Mesendoderm (in vitro differentiated cells): Measurements from ENCODE around the gene LRGUK.

Experiments
- DNase-seq: peaks from one replicate; pipeline ENCODE4 v3.0.0; 2013
- H2AK5ac ChIP-seq: 2 replicates; pipeline ENCODE4 v1.6.1; 2013; ENCODE audit warnings: low read length, inconsistent platforms
- H2BK120ac ChIP-seq: 2 replicates; pipeline ENCODE4 v1.6.1; 2013; ENCODE audit warnings: low read depth, mild to moderate bottlenecking, low read length, moderate library complexity, mixed read lengths
- H2BK15ac ChIP-seq: replicated peaks from 2 replicates; pipeline ENCODE4 v1.6.1; 2013; ENCODE audit warnings: low read depth, mild to moderate bottlenecking, moderate library complexity
- H2BK5ac ChIP-seq: 2 replicates; pipeline ENCODE4 v1.6.1; 2013; ENCODE audit warnings: low read length, inconsistent platforms
- H3K18ac ChIP-seq: 2 replicates; pipeline ENCODE4 v1.6.1; 2013; ENCODE audit warnings: mild to moderate bottlenecking, low read length, mixed read lengths
- H3K23ac ChIP-seq: one replicate; pipeline ENCODE4 v1.6.1; 2013; ENCODE audit warnings: low read length
- H3K27ac ChIP-seq: 2 replicates; pipeline ENCODE4 v1.5.1; 2013; ENCODE audit warnings: low read depth, mild to moderate bottlenecking, inconsistent platforms, low read length, moderate library complexity
- H3K27me3 ChIP-seq: 2 replicates; pipeline ENCODE4 v1.6.1; 2013; ENCODE audit warnings: low read length, control low read depth, mild to moderate bottlenecking, inconsistent platforms; ENCODE audit not compliant: insufficient read depth, poor library complexity
- H3K36me3 ChIP-seq: 2 replicates; pipeline ENCODE4 v1.6.1; 2013; ENCODE audit warnings: low read length, inconsistent platforms; ENCODE audit not compliant: control insufficient read depth, insufficient read depth
- H3K4ac ChIP-seq: one replicate; pipeline ENCODE4 v1.6.1; 2013; ENCODE audit warnings: low read depth, mild to moderate bottlenecking, low read length, moderate library complexity
- H3K4me1 ChIP-seq: 2 replicates; pipeline ENCODE4 v1.6.1; 2013; ENCODE audit warnings: low read depth, low read length, inconsistent platforms; ENCODE audit not compliant: control insufficient read depth
- H3K4me2 ChIP-seq: 2 replicates; pipeline ENCODE4 v1.6.1; 2013; ENCODE audit warnings: low read length
- H3K4me3 ChIP-seq: 2 replicates; pipeline ENCODE4 v1.5.1; 2013; ENCODE audit warnings: mild to moderate bottlenecking, low read length
- H3K56ac ChIP-seq: one replicate; pipeline ENCODE4 v1.6.1; 2013; ENCODE audit warnings: low read length
- H3K79me1 ChIP-seq: 2 replicates; pipeline ENCODE4 v1.6.1; 2013; ENCODE audit warnings: low read length, inconsistent platforms
- H3K79me2 ChIP-seq: 2 replicates; pipeline ENCODE4 v1.6.1; 2013; ENCODE audit warnings: mild to moderate bottlenecking, low read length; ENCODE audit not compliant: control insufficient read depth, insufficient read depth
- H3K9ac ChIP-seq: 2 replicates; pipeline ENCODE4 v1.6.1; 2013; ENCODE audit warnings: low read length, inconsistent platforms
- H4K5ac ChIP-seq: one replicate; pipeline ENCODE4 v1.6.1; 2013; ENCODE audit warnings: low read length
- H4K8ac ChIP-seq: one replicate; pipeline ENCODE4 v1.6.1; 2013; ENCODE audit warnings: low read depth, mild to moderate bottlenecking, control low read depth, low read length, moderate library complexity
- WGBS: extraction: QIAGEN DNeasy Blood & Tissue Kit; methylation state at CpG from one replicate; pipeline ENCODE4 v1.1.7; 2013; ENCODE audit warnings: low lambda C conversion rate, missing lambda C conversion rate; ENCODE audit not compliant: insufficient coverage; ENCODE audit errors: extremely low coverage; 5-methylcytosine and 5-hydroxymethylcytosine counted together

Gene LRGUK

DNA sequence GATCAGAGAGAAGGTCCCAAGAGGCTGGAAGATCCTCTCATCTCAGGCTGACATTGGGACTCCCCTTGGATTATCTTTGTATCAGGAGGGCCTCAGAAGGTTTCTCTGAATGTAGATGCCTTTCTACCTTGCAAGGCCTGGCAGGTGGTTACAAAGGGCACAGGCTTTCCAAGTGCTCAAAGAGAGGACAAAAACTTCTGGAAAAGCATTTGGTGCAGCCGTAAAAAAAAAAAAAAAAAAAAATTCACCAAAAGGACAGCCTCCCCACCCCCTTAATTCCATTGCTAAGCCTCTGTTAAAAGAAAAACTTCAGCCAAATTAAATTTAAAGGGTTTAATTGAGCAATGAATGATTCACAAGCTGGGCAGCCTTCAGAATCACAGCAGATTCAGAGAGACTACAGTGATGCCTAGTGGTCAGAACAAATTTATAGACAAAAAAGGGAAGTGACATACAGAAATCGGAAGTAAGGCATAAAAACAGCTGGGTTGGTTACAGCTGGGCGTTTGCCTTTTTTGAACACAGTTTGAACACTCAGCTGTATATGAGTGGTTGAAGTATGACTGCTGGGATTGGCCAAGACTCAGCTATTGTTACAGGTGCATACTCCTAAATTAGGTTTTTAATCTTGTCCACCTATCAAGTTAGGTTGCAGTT is 42.5 kb upstream of the LRGUK start:
- H3K27me3 ChIP-seq = no peaks in the 10 kb centered on the region
- H3K36me3 ChIP-seq = no peaks in the 10 kb centered on the region
- no peaks in the 10 kb centered on the region for H3K4me1 ChIP-seq
- H3K79me2 ChIP-seq = no peaks in the 10 kb centered on the region
- no peak overlapping the region for H3K23ac ChIP-seq
- no peak overlapping the region for H3K18ac ChIP-seq
- H2AK5ac ChIP-seq = no peak overlapping the region
- no peak overlapping the region for H3K4me2 ChIP-seq
- H3K4ac ChIP-seq = no peak overlapping the region
- no peak overlapping the region for H3K4me3 ChIP-seq
- no peaks in the 10 kb centered on the region for H3K79me1 ChIP-seq
- H4K5ac ChIP-seq = no peak overlapping the region
- no peak overlapping the region for H3K56ac ChIP-seq
- H2BK120ac ChIP-seq = no peak overlapping the region
- no peak overlapping the region for H2BK5ac ChIP-seq
- no peak overlapping the region for H4K8ac ChIP-seq
- H3K27ac ChIP-seq = no peak overlapping the region
- no peak overlapping the region for H3K9ac ChIP-seq
- DNase-seq = no peak
- no CpG with 5 or more reads among the region's 3 CpGs for WGBS
- H2BK15ac ChIP-seq = no peak overlapping the region

DNA sequence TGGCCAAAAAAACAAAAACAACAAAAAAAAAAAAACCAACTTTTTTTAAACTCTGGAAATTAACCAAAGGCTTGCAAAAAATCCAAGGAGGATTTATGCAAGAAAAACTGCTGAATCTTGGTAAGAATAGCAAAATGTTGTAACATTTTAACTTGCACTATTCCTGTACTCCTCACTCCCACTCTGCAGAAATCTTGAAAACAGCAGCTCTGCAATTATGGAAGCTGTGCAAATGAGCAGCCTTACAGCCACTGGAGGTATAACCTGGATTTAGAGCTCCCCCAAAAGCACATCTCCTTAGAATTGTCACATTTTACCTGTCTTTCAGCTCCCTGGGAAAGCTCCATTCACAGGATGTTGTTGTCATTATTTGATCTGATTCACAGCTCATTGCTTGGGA is 41.8 kb upstream of the LRGUK start:
- no peak overlapping the region for H3K18ac ChIP-seq
- no peak overlapping the region for H2BK15ac ChIP-seq
- no peak overlapping the region for H2BK5ac ChIP-seq
- no peaks in the 10 kb centered on the region for H3K27me3 ChIP-seq
- H2AK5ac ChIP-seq = no peak overlapping the region
- no peak overlapping the region for H2BK120ac ChIP-seq
- H4K8ac ChIP-seq = no peak overlapping the region
- no peaks in the 10 kb centered on the region for H3K4me1 ChIP-seq
- H3K56ac ChIP-seq = no peak overlapping the region
- H3K9ac ChIP-seq = no peak overlapping the region
- H3K4ac ChIP-seq = no peak overlapping the region
- no peak overlapping the region for H3K4me3 ChIP-seq
- no peaks in the 10 kb centered on the region for H3K36me3 ChIP-seq
- H3K23ac ChIP-seq = no peak overlapping the region
- H3K27ac ChIP-seq = no peak overlapping the region
- H3K79me2 ChIP-seq = no peaks in the 10 kb centered on the region
- no peaks in the 10 kb centered on the region for H3K79me1 ChIP-seq
- DNase-seq = no peak
- H4K5ac ChIP-seq = no peak overlapping the region
- no peak overlapping the region for H3K4me2 ChIP-seq

DNA sequence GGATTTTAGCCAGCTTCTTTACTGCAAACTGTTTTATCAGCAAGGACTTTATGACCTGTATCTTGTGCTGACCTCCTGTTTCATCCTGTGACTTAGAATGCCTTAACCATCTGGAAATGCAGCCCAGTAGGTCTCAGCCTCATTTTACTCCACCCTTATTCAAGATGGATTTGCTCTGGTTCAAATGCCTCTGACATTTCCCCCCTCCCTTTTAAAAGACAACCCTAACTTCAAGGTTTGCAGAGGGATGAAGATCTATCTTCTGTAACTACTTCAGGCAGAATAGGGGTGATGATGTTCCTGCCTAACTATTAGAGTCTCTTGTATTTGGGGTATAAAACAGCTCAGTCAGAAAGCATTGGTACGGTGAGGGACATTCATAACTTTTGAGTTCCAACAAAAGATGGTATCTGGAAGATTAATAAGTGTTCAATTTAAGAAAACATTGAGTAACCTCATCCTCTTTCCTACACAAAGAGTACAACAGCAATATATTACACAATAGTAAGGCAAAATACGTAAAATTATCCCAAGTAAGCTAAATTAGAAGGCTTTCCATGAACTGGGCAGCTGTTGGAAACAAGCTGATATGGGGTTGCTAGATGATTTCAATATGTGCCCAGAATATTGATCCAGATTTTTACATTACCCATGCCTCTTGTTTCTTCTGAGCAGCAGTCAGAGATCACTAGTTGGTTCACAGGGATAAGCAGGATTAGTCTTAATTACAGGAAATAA is 40.0 kb upstream of the LRGUK start:
- H2BK120ac ChIP-seq = no peak overlapping the region
- no peaks in the 10 kb centered on the region for H3K79me1 ChIP-seq
- H3K4me2 ChIP-seq = no peak overlapping the region
- H3K4me3 ChIP-seq = no peak overlapping the region
- H3K56ac ChIP-seq = no peak overlapping the region
- H3K18ac ChIP-seq = no peak overlapping the region
- no peaks in the 10 kb centered on the region for H3K27me3 ChIP-seq
- H3K36me3 ChIP-seq = no peaks in the 10 kb centered on the region
- no peak overlapping the region for H2BK5ac ChIP-seq
- H3K23ac ChIP-seq = no peak overlapping the region
- H4K5ac ChIP-seq = no peak overlapping the region
- H3K9ac ChIP-seq = no peak overlapping the region
- H3K79me2 ChIP-seq = no peaks in the 10 kb centered on the region
- no peak overlapping the region for H4K8ac ChIP-seq
- DNase-seq = no peak
- H2BK15ac ChIP-seq = no peak overlapping the region
- no peaks in the 10 kb centered on the region for H3K4me1 ChIP-seq
- no peak overlapping the region for H2AK5ac ChIP-seq
- no peak overlapping the region for H3K4ac ChIP-seq
- H3K27ac ChIP-seq = no peak overlapping the region
- WGBS = no CpG with 5 or more reads among the region's 2 CpGs

DNA sequence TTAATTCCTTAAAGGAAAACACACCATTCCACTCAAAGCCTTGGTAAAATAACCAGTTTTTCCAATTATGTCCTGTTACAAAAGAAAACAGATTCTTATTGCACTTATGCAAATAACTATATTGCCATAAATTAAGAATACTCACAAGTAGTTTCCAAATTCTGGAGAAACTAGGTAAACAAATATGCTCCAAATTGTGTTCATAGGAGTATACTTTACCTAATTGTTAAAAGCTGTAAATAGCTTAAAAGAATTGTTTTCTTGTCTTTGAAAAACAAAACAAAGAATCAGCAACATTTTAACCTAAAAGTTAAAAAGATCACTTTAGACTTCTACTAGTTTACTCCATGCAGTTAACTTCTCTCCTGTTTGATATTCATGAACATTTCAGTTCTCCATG is 38.9 kb upstream of the LRGUK start:
- no peak overlapping the region for H3K4me2 ChIP-seq
- no peaks in the 10 kb centered on the region for H3K27me3 ChIP-seq
- no peak overlapping the region for H2BK5ac ChIP-seq
- no peak overlapping the region for H3K56ac ChIP-seq
- no peak overlapping the region for H3K4me3 ChIP-seq
- H3K36me3 ChIP-seq = no peaks in the 10 kb centered on the region
- H3K79me1 ChIP-seq = no peaks in the 10 kb centered on the region
- H3K18ac ChIP-seq = no peak overlapping the region
- no peaks in the 10 kb centered on the region for H3K4me1 ChIP-seq
- H3K4ac ChIP-seq = no peak overlapping the region
- no peak overlapping the region for H4K5ac ChIP-seq
- no peaks in the 10 kb centered on the region for H3K79me2 ChIP-seq
- H3K9ac ChIP-seq = no peak overlapping the region
- H2BK120ac ChIP-seq = no peak overlapping the region
- no peak overlapping the region for H4K8ac ChIP-seq
- no peak overlapping the region for H2BK15ac ChIP-seq
- H2AK5ac ChIP-seq = no peak overlapping the region
- H3K23ac ChIP-seq = no peak overlapping the region
- DNase-seq = peak; percentile 15
- H3K27ac ChIP-seq = no peak overlapping the region

DNA sequence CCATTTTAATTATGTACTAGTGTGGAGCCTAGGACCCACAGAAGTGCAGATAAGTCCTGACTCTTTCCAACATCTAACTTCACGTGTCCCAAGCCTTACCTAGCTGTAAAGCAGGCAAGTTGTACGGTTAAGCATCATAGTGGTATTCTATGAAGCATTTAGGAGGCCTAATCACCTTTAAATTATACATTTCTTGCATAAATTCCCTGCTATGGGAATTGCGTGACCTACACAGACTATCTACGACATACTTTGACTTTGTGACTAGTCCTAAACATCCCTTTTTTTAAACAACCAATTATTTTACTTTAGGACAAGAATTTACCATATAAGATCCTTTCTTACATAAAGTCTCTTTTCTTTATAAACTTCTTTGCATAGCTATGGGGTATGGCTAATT is 37.7 kb upstream of the LRGUK start:
- DNase-seq = peak; percentile 63
- H3K9ac ChIP-seq = no peak overlapping the region

DNA sequence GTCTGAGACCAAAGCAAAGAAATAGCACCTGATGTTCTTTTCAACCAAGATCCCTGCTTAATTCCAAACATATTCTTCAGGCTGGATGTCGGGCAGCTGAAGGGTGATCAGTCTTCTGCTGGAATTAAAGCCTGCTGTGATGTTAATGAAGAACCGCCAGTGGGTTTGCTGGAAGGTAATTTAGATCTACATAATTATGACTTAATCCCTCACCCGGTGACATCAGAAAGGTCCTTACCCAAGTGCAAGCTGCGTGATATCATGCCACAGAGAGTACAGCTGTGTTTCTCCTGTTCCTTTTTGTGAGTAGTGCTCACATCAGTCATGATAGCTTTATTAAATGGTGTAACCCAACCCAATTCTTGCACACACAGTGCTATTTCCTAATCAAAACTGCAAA is 29.1 kb upstream of the LRGUK start:
- DNase-seq = no peak
- no peak overlapping the region for H2BK15ac ChIP-seq
- no peaks in the 10 kb centered on the region for H3K27me3 ChIP-seq
- no peaks in the 10 kb centered on the region for H3K4me1 ChIP-seq
- no peak overlapping the region for H3K18ac ChIP-seq
- H3K4me3 ChIP-seq = no peak overlapping the region
- H3K9ac ChIP-seq = no peak overlapping the region
- H4K8ac ChIP-seq = no peak overlapping the region
- no peaks in the 10 kb centered on the region for H3K79me1 ChIP-seq
- H3K4me2 ChIP-seq = no peak overlapping the region
- H2AK5ac ChIP-seq = no peak overlapping the region
- H3K23ac ChIP-seq = no peak overlapping the region
- no peak overlapping the region for H2BK5ac ChIP-seq
- H3K27ac ChIP-seq = no peak overlapping the region
- no peak overlapping the region for H3K4ac ChIP-seq
- H3K56ac ChIP-seq = no peak overlapping the region
- no peak overlapping the region for H4K5ac ChIP-seq
- no peaks in the 10 kb centered on the region for H3K36me3 ChIP-seq
- H3K79me2 ChIP-seq = no peaks in the 10 kb centered on the region
- no peak overlapping the region for H2BK120ac ChIP-seq
- WGBS = no CpG with 5 or more reads among the region's 4 CpGs

More for the DNA sequence above, 37.7 kb upstream of the LRGUK start:
- H4K8ac ChIP-seq = no peak overlapping the region
- peak overlapping the region; percentile 27 for H3K4me3 ChIP-seq
- no peaks in the 10 kb centered on the region for H3K4me1 ChIP-seq
- no peaks in the 10 kb centered on the region for H3K36me3 ChIP-seq
- no peaks in the 10 kb centered on the region for H3K79me2 ChIP-seq
- no peak overlapping the region for H4K5ac ChIP-seq
- H2BK15ac ChIP-seq = no peak overlapping the region
- H2BK5ac ChIP-seq = no peak overlapping the region
- H3K4ac ChIP-seq = no peak overlapping the region
- no CpG with 5 or more reads among the region's 4 CpGs for WGBS
- no peak overlapping the region for H3K23ac ChIP-seq
- no peak overlapping the region for H3K18ac ChIP-seq
- no peak overlapping the region for H2AK5ac ChIP-seq
- H3K27me3 ChIP-seq = no peaks in the 10 kb centered on the region
- H3K56ac ChIP-seq = no peak overlapping the region
- H3K27ac ChIP-seq = no peak overlapping the region
- no peaks in the 10 kb centered on the region for H3K79me1 ChIP-seq
- H3K4me2 ChIP-seq = no peak overlapping the region
- H2BK120ac ChIP-seq = no peak overlapping the region
